ENCODE measurements around the gene ALDH1B1.

The ALDH1B1 gene

GRCh38 chr9:38447703-38448102 is 55.2 kb downstream of the ALDH1B1 start:
- TF ChIP-seq CTCF (IDR thresholded peaks at IDR 0.05; ENCODE audit: low read depth, low read length) = no peak

More at GRCh38 chr9:38447703-38448102, 55.2 kb downstream of the ALDH1B1 start:
- H3K27me3 ChIP-seq = no peaks in the 10 kb centered on the region
- no peaks in the 10 kb centered on the region for H3K9me3 ChIP-seq
- no peak for DNase-seq
- no peaks in the 10 kb centered on the region for H3K36me3 ChIP-seq
- no peak overlapping the region for H3K4me3 ChIP-seq (ENCODE audit: low read depth, low read length)
- no peaks in the 10 kb centered on the region for H3K4me1 ChIP-seq

Data from BE2C (cell line).